Activated CD8-positive, alpha-beta T cell treated with anti-CD3 and anti-CD28 coated beads, Interleukin-2, amount 10 ng/mL, durations not matched to agents 7 days and 5 days (primary cell): ENCODE data around the gene CCDC93. TPM values are rescaled to one million over a fixed set of nuclear protein-coding genes. Genes with fewer than 3 reads are reported as not detected.

Experiments
- ATAC-seq: fragments of 150-1000 bp; cut with Tn5 transposase; one replicate; pipeline ENCODE4 v1.10.0; 2021; ENCODE audit warnings: moderate library complexity
- CTCF ChIA-PET: fragments of 350-600 bp; sonication (Branson Sonifier 250); formaldehyde crosslinking; loops from one replicate; lab custom pipeline; 2021; ENCODE audit warnings: antibody characterized with exemption; lab: Charles Lee
- POLR2A ChIA-PET: fragments of 350-600 bp; sonication (Branson Sonifier 250); formaldehyde crosslinking; loops from one replicate; lab custom pipeline; 2021; ENCODE audit warnings: antibody characterized with exemption; lab: Charles Lee
- DNase-seq: peaks from one replicate; pipeline ENCODE4 v3.0.0-alpha.2; 2020
- H3K27ac Mint-ChIP-seq: one replicate; pipeline ENCODE4 v1.8.0; 2021; ENCODE audit warnings: mild to moderate bottlenecking, mixed read lengths
- H3K27me3 Mint-ChIP-seq: one replicate; pipeline ENCODE4 v1.8.0; 2021; ENCODE audit warnings: low read depth, mixed read lengths
- H3K36me3 Mint-ChIP-seq: one replicate; pipeline ENCODE4 v1.8.0; 2021; ENCODE audit warnings: low read depth, mixed read lengths
- H3K4me1 Mint-ChIP-seq: one replicate; pipeline ENCODE4 v1.8.0; 2021; ENCODE audit warnings: low read depth, mixed read lengths
- H3K4me3 Mint-ChIP-seq: one replicate; pipeline ENCODE4 v1.8.0; 2021; ENCODE audit warnings: mild to moderate bottlenecking, mixed read lengths
- H3K9me3 Mint-ChIP-seq: one replicate; pipeline ENCODE4 v1.8.0; 2022; ENCODE audit warnings: mixed read lengths; ENCODE audit not compliant: insufficient read depth
- total RNA-seq, 2 experiments: library from RNA; stranded (reverse); gene quantifications; one replicate each; pipeline ENCODE4 v1.2.3, GENCODE V29; 2021

Gene CCDC93
- total RNA-seq, 2 experiments from 2014 or later: 31.7 to 34.3 TPM

GRCh38 chr2:117985092-117985491 lies 28.8 kb downstream of the CCDC93 start:
- Mint-ChIP-seq H3K27ac (no peak overlapping the region), H3K4me1 (peaks cover 5% of the 10 kb centered on the region), H3K36me3 (peaks cover 33% of the 10 kb centered on the region), H3K9me3 (no peaks in the 10 kb centered on the region), H3K27me3 (no peaks in the 10 kb centered on the region), H3K4me3 (no peak overlapping the region)
- ATAC-seq (no peak), DNase-seq (no peak)
- CTCF ChIA-PET: interaction anchor here (10.0 kb wide), 1 partner anchor 18 kb away, joined by 92 read pairs; no protein-coding TSS in a partner anchor
- POLR2A ChIA-PET: interaction anchor here (1.1 kb wide), 1 partner anchor 12 kb away, joined by 3 read pairs; no protein-coding TSS in a partner anchor

GRCh38 chr2:117984208-117984607 lies 29.7 kb downstream of the CCDC93 start:
- ChIA-PET POLR2A (interaction anchor here (1.1 kb wide), 1 partner anchor 11 kb away, joined by 3 read pairs; no protein-coding TSS in a partner anchor), CTCF (interaction anchor here (1.3 to 10.0 kb wide), 2 partner anchors 19 to 48 kb away, joined by 3 to 92 read pairs; no protein-coding TSS in a partner anchor)
- no peaks in the 10 kb centered on the region for H3K27me3 Mint-ChIP-seq
- no peaks in the 10 kb centered on the region for H3K9me3 Mint-ChIP-seq
- ATAC-seq (no peak), DNase-seq (no peak)
- no peak overlapping the region for H3K4me3 Mint-ChIP-seq
- peaks cover 27% of the 10 kb centered on the region for H3K36me3 Mint-ChIP-seq
- H3K27ac Mint-ChIP-seq: no peak overlapping the region
- H3K4me1 Mint-ChIP-seq: peaks cover 1% of the 10 kb centered on the region

DNA sequence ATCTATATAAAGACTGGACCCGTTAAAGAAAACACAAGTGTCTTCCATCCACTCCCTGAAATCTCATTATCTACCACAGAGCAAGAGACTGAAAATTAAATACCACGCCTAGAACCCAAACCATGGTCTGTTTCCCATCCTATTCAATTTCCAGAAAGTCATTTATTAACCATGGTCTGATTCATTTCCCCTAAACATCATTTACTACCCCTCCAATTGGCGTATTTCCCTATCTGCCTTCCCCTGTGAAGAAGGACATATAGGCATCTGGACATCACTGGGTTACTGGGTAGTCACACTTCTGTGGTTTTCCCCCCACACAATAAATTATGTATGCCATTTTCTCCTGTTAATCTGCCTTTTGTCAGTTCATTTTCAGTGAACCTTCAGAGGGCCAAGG lies 30.8 kb downstream of the CCDC93 start:
- DNase-seq: no peak
- no peak overlapping the region for H3K27ac Mint-ChIP-seq
- no peaks in the 10 kb centered on the region for H3K9me3 Mint-ChIP-seq
- H3K4me3 Mint-ChIP-seq: no peak overlapping the region
- H3K27me3 Mint-ChIP-seq: no peaks in the 10 kb centered on the region
- ATAC-seq: no peak
- H3K36me3 Mint-ChIP-seq: peaks cover 22% of the 10 kb centered on the region
- POLR2A ChIA-PET: no interaction called here
- H3K4me1 Mint-ChIP-seq: no peaks in the 10 kb centered on the region
- CTCF ChIA-PET: interaction anchor here (10.0 kb wide), 1 partner anchor 20 kb away, joined by 92 read pairs; no protein-coding TSS in a partner anchor

- H3K27ac Mint-ChIP-seq: no peak overlapping the region
- no peaks in the 10 kb centered on the region for H3K4me1 Mint-ChIP-seq
- peaks cover 26% of the 10 kb centered on the region for H3K36me3 Mint-ChIP-seq
- no peaks in the 10 kb centered on the region for H3K27me3 Mint-ChIP-seq
- ATAC-seq (no peak), DNase-seq (no peak)
- POLR2A ChIA-PET: no interaction called here
- no peaks in the 10 kb centered on the region for H3K9me3 Mint-ChIP-seq
- CTCF ChIA-PET: no interaction called here
- H3K4me3 Mint-ChIP-seq: no peak overlapping the region
These were observed 31.4 kb downstream of the CCDC93 start for GRCh38 chr2:117982376-117983033.

DNA sequence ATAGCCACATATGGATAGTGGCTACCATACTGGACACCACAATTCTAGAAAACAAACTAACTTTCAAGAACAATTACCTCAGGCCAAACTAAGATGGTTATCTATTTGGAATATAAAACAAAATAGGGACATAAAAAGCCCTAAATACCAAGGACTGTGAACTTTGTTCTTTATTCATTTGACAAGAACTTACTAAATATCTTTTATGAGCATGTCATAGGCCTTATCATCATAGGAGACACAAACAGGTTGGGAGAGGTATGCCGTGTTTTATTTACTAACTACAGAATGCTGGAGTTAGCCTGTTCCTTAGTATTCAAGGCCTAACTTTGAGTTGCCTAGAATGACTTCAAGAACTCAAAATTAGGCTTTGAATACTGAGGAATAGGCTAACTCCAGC lies 32.1 kb downstream of the CCDC93 start:
- Mint-ChIP-seq H3K4me1 (no peaks in the 10 kb centered on the region), H3K4me3 (no peak overlapping the region), H3K27ac (no peak overlapping the region), H3K9me3 (no peaks in the 10 kb centered on the region), H3K36me3 (peaks cover 28% of the 10 kb centered on the region), H3K27me3 (no peaks in the 10 kb centered on the region)
- CTCF ChIA-PET: interaction anchor here (2.0 to 2.4 kb wide), 2 partner anchors 21 to 167 kb away, joined by 4 to 17 read pairs; partner anchors contain the start of gene DDX18
- POLR2A ChIA-PET: no interaction called here
- DNase-seq (no peak), ATAC-seq (no peak)

GRCh38 chr2:117980783-117981676 lies 32.8 kb downstream of the CCDC93 start:
- H3K9me3 Mint-ChIP-seq: no peaks in the 10 kb centered on the region
- POLR2A ChIA-PET: no interaction called here
- H3K4me3 Mint-ChIP-seq: no peak overlapping the region
- no peaks in the 10 kb centered on the region for H3K4me1 Mint-ChIP-seq
- CTCF ChIA-PET: interaction anchor here (1.3 to 2.4 kb wide), 3 partner anchors 9 to 167 kb away, joined by 3 to 17 read pairs (median 4); partner anchors contain the start of gene DDX18
- DNase-seq (no peak), ATAC-seq (no peak)
- no peak overlapping the region for H3K27ac Mint-ChIP-seq
- H3K36me3 Mint-ChIP-seq: peaks cover 31% of the 10 kb centered on the region
- H3K27me3 Mint-ChIP-seq: no peaks in the 10 kb centered on the region

GRCh38 chr2:117979911-117980701 lies 33.8 kb downstream of the CCDC93 start:
- ChIA-PET CTCF (interaction anchor here (1.3 to 2.4 kb wide), 3 partner anchors 10 to 166 kb away, joined by 3 to 17 read pairs (median 4); partner anchors contain the start of gene DDX18), POLR2A (no interaction called here)
- Mint-ChIP-seq H3K4me3 (no peak overlapping the region), H3K27me3 (no peaks in the 10 kb centered on the region), H3K36me3 (peaks cover 31% of the 10 kb centered on the region), H3K27ac (no peak overlapping the region), H3K4me1 (no peaks in the 10 kb centered on the region), H3K9me3 (no peaks in the 10 kb centered on the region)
- DNase-seq: no peak
- ATAC-seq: no peak

- no peaks in the 10 kb centered on the region for H3K4me1 Mint-ChIP-seq
- ATAC-seq (no peak), DNase-seq (no peak)
- no peak overlapping the region for H3K4me3 Mint-ChIP-seq
- ChIA-PET CTCF (interaction anchor here (2.0 kb wide), 1 partner anchor 26 kb away, joined by 6 read pairs; no protein-coding TSS in a partner anchor), POLR2A (no interaction called here)
- H3K9me3 Mint-ChIP-seq: no peaks in the 10 kb centered on the region
- H3K36me3 Mint-ChIP-seq: peaks cover 32% of the 10 kb centered on the region
- no peak overlapping the region for H3K27ac Mint-ChIP-seq
- H3K27me3 Mint-ChIP-seq: no peaks in the 10 kb centered on the region
These were observed 36.2 kb downstream of the CCDC93 start for GRCh38 chr2:117977696-117978095.

DNA sequence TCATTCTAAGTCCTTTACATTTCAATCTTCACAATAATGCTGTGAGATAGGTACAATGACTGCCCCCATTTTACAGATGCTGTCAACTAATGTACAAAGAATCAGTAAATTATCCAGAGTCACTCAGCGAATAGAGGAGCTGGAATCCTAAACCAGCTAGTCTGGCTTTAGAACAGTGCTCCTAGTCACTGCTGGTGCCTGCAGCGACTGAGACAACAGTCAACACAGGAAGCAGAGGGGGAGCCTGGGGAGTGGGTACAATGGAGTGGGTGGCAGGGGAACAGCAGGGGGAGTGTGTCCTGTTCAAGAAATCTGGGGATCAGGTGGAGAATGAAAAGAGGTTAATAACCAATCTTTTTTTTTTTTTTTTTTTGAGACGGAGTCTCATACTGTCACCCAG lies 37.3 kb downstream of the CCDC93 start:
- ATAC-seq (no peak), DNase-seq (no peak)
- no peak overlapping the region for H3K27ac Mint-ChIP-seq
- CTCF ChIA-PET: interaction anchor here (2.0 kb wide), 1 partner anchor 27 kb away, joined by 6 read pairs; no protein-coding TSS in a partner anchor
- no peak overlapping the region for H3K4me3 Mint-ChIP-seq
- H3K36me3 Mint-ChIP-seq: peaks cover 40% of the 10 kb centered on the region
- POLR2A ChIA-PET: no interaction called here
- H3K9me3 Mint-ChIP-seq: no peaks in the 10 kb centered on the region
- no peaks in the 10 kb centered on the region for H3K27me3 Mint-ChIP-seq
- H3K4me1 Mint-ChIP-seq: no peaks in the 10 kb centered on the region

DNA sequence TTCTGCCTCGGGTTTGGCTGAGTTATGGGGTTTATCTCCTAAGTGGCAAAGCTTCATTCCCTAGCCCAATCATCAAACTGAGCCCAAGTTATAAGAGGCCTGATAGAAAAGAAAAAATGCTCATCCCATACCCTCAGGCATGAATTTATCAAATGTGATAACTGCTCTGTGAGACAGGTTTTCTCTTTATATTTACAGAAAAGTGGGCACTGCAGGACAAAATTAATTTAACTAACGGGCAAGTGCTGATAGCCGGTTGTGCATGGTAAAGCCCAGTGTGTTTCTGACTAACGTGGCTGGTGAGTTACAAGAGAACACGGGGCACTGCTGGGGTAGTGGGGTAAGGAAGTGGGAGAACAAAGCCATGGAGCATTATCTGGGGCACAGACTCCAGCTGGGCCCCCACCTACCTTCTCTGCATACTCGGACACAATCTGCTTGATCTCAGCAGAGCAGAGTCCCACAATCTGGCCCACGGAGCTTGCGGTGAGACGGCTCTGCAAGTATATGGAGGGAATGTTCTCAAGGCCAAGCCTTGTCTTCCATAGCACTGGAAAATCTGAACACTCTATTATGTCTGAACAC lies 40.3 kb downstream of the CCDC93 start:
- Mint-ChIP-seq H3K4me3 (no peak overlapping the region), H3K36me3 (peaks cover 49% of the 10 kb centered on the region), H3K9me3 (no peaks in the 10 kb centered on the region), H3K4me1 (no peaks in the 10 kb centered on the region), H3K27me3 (no peaks in the 10 kb centered on the region), H3K27ac (no peak overlapping the region)
- ATAC-seq (no peak), DNase-seq (no peak)
- ChIA-PET CTCF (interaction anchor here (2.3 kb wide), 1 partner anchor 30 kb away, joined by 10 read pairs; no protein-coding TSS in a partner anchor), POLR2A (interaction anchor here (0.6 to 1.0 kb wide), 2 partner anchors 10 to 11 kb away, joined by 3 read pairs; no protein-coding TSS in a partner anchor)
